C4-2B (cell line): ENCODE measurements around the gene CUZD1.

Experiments
- H3K27ac ChIP-seq: fragments of 450-650 bp; 2 replicates; pipeline ENCODE4 v1.5.1; 2017
- CTCF ChIP-seq: fragments of 450-650 bp; conservative IDR thresholded peaks from 2 replicates; pipeline ENCODE4 v1.5.1; 2017; ENCODE audit warnings: mild to moderate bottlenecking
- ZFX ChIP-seq: fragments of 450-650 bp; IDR thresholded peaks from 2 replicates; pipeline ENCODE4 v1.6.1; 2017

The CUZD1 gene

DNA sequence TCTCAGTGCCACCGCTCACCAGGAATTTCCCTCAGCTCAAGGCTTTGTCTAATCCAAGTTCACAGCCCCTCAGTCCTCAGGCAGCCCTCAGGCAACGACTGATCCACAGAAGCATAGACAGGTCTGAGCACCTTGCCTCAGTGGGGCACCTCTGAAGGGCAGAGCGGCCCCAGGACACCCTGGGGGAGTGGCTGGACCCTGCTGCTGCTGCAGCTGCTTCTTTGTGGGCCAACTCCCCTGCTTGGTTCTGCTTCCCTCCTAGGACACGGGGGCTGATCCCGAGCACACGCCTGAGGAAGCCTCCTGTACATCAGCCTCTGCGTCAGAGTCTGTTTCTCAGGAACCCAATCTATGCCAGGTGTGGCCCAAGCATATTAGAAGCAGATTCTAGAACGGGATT, 16.2 kb downstream of the CUZD1 start:
- TF ChIP-seq ZFX (no peak), CTCF (no peak)
- no peak overlapping the region for H3K27ac ChIP-seq

- no peak overlapping the region for H3K27ac ChIP-seq
- no peak for TF ChIP-seq ZFX
Measured at GRCh38 chr10:122828716-122829255, 16.9 kb downstream of the CUZD1 start.

GRCh38 chr10:122827302-122827701, 18.4 kb downstream of the CUZD1 start:
- H3K27ac ChIP-seq = no peak overlapping the region
- no peak for TF ChIP-seq CTCF
- TF ChIP-seq ZFX = no peak

DNA sequence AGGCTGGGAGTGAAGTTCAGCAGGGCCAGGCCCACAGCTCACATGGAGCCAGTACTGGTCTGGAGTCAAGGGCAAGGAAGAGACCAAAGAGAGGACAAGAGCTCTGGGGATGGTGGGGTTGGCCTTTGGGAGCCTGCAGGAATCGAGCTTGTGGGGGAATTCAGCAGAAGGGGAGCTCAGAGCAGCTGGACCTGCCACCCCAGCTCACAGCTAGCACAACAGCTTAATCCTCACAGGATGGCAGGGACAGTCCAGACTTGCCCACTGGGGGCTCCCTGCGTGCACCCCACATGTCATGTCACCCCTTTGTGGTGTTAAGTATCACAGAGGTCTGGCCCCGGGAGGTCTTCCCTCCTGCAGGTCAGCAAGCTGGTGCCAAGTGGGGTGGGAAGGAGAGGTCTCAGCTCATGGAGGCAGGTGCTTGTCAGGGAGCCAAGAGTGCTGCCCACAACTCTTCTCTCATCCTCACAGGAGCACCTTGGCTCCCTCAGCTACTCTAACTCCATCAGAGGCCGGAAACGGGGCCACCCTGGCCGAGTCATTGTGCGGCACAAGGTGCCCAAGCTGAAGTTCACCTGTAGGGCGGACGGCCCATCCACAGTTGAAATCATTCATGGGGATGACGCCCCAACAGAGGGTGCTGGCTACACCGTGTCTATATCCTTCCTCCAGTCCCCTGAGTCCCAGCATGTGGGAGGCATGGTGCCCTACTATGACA, 22.5 kb downstream of the CUZD1 start:
- no peak for TF ChIP-seq ZFX
- TF ChIP-seq CTCF = no peak
- no peak overlapping the region for H3K27ac ChIP-seq

GRCh38 chr10:122821808-122822207, 23.8 kb downstream of the CUZD1 start:
- TF ChIP-seq CTCF = no peak
- no peak for TF ChIP-seq ZFX
- no peak overlapping the region for H3K27ac ChIP-seq

GRCh38 chr10:122815458-122815857, 30.2 kb downstream of the CUZD1 start:
- TF ChIP-seq CTCF = no peak
- no peak for TF ChIP-seq ZFX
- no peak overlapping the region for H3K27ac ChIP-seq

- TF ChIP-seq ZFX (no peak), CTCF (no peak)
Measured at GRCh38 chr10:122814493-122814892, 31.2 kb downstream of the CUZD1 start.

GRCh38 chr10:122812751-122813150, 32.9 kb downstream of the CUZD1 start:
- H3K27ac ChIP-seq = no peak overlapping the region
- no peak for TF ChIP-seq CTCF
- no peak for TF ChIP-seq ZFX

More at GRCh38 chr10:122814493-122814892, 31.2 kb downstream of the CUZD1 start:
- no peak overlapping the region for H3K27ac ChIP-seq
